Measurements from ENCODE around the gene MRPS7. TPM values are rescaled to one million over a fixed set of nuclear protein-coding genes. Genes with fewer than 3 reads are reported as not detected.
"Not testable (repeated sequence)": the region's sequence is repeated elsewhere in the genome, so short reads cannot be mapped to it uniquely, and the experiment has no call there.

MRPS7 gene
- total and polyA plus RNA-seq, 2 of the 8 experiments (the other 6 are each of a cell fraction or from before 2014, with no cell fraction given), result 63.4 to 79.4 TPM

DNA sequence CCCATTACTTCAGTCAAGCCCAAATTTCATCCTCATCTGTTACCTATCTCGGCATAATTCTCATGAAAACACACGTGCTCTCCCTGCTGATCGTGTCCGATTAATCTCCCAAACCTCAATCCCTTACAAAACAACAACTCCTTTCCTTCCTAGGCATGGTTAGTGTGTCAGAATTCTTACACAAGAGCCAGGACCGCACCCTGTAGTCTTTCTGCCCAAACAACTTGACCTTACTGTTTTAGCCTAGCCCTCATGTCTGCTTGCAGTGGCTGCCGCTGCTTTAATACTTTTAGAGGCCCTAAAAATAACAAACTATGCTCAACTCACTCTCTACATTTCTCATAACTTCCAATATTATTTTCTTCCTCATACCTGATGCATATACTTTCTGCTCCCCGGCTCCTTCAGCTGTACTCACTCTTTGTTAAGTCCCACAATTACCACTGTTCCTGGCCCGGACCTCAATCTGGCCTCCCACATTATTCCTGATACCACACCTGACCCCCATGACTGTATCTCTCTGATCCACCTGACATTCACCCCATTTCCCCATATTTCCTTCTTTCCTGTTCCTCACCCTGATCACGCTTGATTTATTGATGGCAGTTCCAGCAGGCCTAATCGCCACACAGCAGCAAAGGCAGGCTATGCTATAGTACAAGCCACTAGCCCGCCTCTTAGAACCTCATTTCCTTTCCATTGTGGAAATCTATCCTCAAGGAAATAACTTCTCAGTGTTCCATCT lies 5.6 kb upstream of the MRPS7 start:
- H3K9me3 ChIP-seq (ENCODE audit: insufficient read depth in 2 of 2, low read depth in 1 of 2, low read length in 1 of 2); H2BK120ac ChIP-seq (replicated peaks; ENCODE audit: low read depth, low read length); H2AFZ ChIP-seq (ENCODE audit: low read length); H4K20me1 ChIP-seq (replicated peaks in 1 of 2; ENCODE audit: control insufficient read depth in 1 of 2, insufficient read depth in 2 of 2, low read length in 2 of 2); H2BK12ac ChIP-seq (ENCODE audit: low read depth, low read length); FAIRE-seq; H2BK5ac ChIP-seq (ENCODE audit: low read depth, low read length); H4K8ac ChIP-seq (ENCODE audit: extremely low read depth, insufficient read depth, low read length); H3K27me3 ChIP-seq (replicated peaks in 1 of 4; ENCODE audit: control insufficient read depth in 3 of 4, extremely low read depth in 1 of 4, insufficient read depth in 3 of 4, low read length in 3 of 4); H3K18ac ChIP-seq (ENCODE audit: extremely low read depth, low read length); H3K23me2 ChIP-seq (ENCODE audit: low read depth, low read length); H2BK15ac ChIP-seq (ENCODE audit: low read length); H3K9ac ChIP-seq (replicated peaks in 1 of 4; ENCODE audit: extremely low read depth in 1 of 4, low read depth in 3 of 4, low read length in 3 of 4); H2AK5ac ChIP-seq (ENCODE audit: low read depth, low read length); H3K4ac ChIP-seq (replicated peaks; ENCODE audit: insufficient read length, low read depth, low read length); H3K4me1 ChIP-seq (replicated peaks in 1 of 4; ENCODE audit: control insufficient read depth in 3 of 4, insufficient read depth in 4 of 4, low read length in 3 of 4); CTCF ChIA-PET (ENCODE audit: partially characterized antibody); DNase-seq (ENCODE audit: low read depth in 1 of 2, low spot score in 2 of 2); H2BK20ac ChIP-seq (ENCODE audit: low read length); H3K56ac ChIP-seq (replicated peaks; ENCODE audit: insufficient read length, low read depth, low read length); H3K36me3 ChIP-seq (ENCODE audit: control insufficient read depth in 2 of 4, insufficient read depth in 4 of 4, low read length in 3 of 4); H4K5ac ChIP-seq (ENCODE audit: insufficient read length, low read depth, low read length); H4K91ac ChIP-seq (replicated peaks; ENCODE audit: insufficient read length, low read length); H3K23ac ChIP-seq (ENCODE audit: insufficient read length); H3K4me2 ChIP-seq (ENCODE audit: insufficient read depth in 1 of 2, low read depth in 2 of 2, low read length in 2 of 2); H3K4me3 ChIP-seq (ENCODE audit: extremely low read depth in 1 of 4, insufficient read depth in 2 of 4, low read depth in 3 of 4, low read length in 4 of 4); H3K27ac ChIP-seq (ENCODE audit: low read depth, low read length); H3K14ac ChIP-seq (ENCODE audit: insufficient read length): not testable (repeated sequence)
- POLR2A ChIA-PET (ENCODE audit: partially characterized antibody), result interaction anchor here (0.7 kb wide), 1 partner anchor 11 kb away, joined by 3 read pairs; no protein-coding TSS in a partner anchor
- 93% methylated on average over 10 of the region's 11 CpGs; no CpG with 5 or more reads in 1 of the 2 experiments for WGBS, 2 experiments (ENCODE audit: extremely low coverage in 1 of 2, insufficient coverage in 1 of 2, insufficient read length in 1 of 2, insufficient replicate concordance in 2 of 2, low coverage in 1 of 2, low lambda C conversion rate in 2 of 2, missing lambda C conversion rate in 1 of 2)
- Histone ChIP-seq H3K79me2 (ENCODE audit: control insufficient read depth in 1 of 2, insufficient read depth in 2 of 2, low read length in 2 of 2) (peaks cover 12 to 43% of the 10 kb centered on the region in 2 experiments), H3K79me1 (ENCODE audit: low read depth, low read length) (peaks cover 12% of the 10 kb centered on the region)

DNA sequence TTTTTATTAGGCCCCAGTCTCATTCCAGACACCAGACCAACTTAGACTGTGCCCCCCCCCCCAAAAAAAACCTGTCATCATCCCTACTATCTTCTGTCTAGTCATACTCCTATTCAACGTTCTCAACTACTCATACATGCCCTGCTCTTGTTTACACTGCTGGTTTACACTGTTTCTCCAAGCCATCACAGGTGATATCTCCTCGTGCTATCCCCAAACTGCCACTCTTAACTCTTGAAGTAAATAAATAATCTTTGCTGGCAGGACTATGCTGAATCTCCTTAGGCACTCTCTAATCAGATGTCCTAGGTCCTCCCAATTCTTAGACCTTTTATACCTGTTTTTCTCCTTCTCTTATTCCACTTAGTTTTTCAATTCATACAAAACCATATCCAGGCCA lies 4.5 kb upstream of the MRPS7 start:
- DNase-seq (ENCODE audit: low read depth in 1 of 2, low spot score in 2 of 2); H4K8ac ChIP-seq (ENCODE audit: extremely low read depth, insufficient read depth, low read length); H4K5ac ChIP-seq (ENCODE audit: insufficient read length, low read depth, low read length); FAIRE-seq; H2BK120ac ChIP-seq (replicated peaks; ENCODE audit: low read depth, low read length); CTCF ChIA-PET (ENCODE audit: partially characterized antibody); H3K23ac ChIP-seq (ENCODE audit: insufficient read length); H2BK5ac ChIP-seq (ENCODE audit: low read depth, low read length); H2AK5ac ChIP-seq (ENCODE audit: low read depth, low read length); H3K23me2 ChIP-seq (ENCODE audit: low read depth, low read length); H2BK20ac ChIP-seq (ENCODE audit: low read length); H3K14ac ChIP-seq (ENCODE audit: insufficient read length); H2BK15ac ChIP-seq (ENCODE audit: low read length); H3K4me2 ChIP-seq (ENCODE audit: insufficient read depth in 1 of 2, low read depth in 2 of 2, low read length in 2 of 2); H3K36me3 ChIP-seq (ENCODE audit: control insufficient read depth in 2 of 4, insufficient read depth in 4 of 4, low read length in 3 of 4); H3K27me3 ChIP-seq (replicated peaks in 1 of 4; ENCODE audit: control insufficient read depth in 3 of 4, extremely low read depth in 1 of 4, insufficient read depth in 3 of 4, low read length in 3 of 4); H4K91ac ChIP-seq (replicated peaks; ENCODE audit: insufficient read length, low read length); H3K4me3 ChIP-seq (ENCODE audit: extremely low read depth in 1 of 4, insufficient read depth in 2 of 4, low read depth in 3 of 4, low read length in 4 of 4); H3K4ac ChIP-seq (replicated peaks; ENCODE audit: insufficient read length, low read depth, low read length); POLR2A ChIA-PET (ENCODE audit: partially characterized antibody); H3K27ac ChIP-seq (ENCODE audit: low read depth, low read length); H3K9me3 ChIP-seq (ENCODE audit: insufficient read depth in 2 of 2, low read depth in 1 of 2, low read length in 1 of 2); H3K18ac ChIP-seq (ENCODE audit: extremely low read depth, low read length); H2AFZ ChIP-seq (ENCODE audit: low read length); H3K9ac ChIP-seq (replicated peaks in 1 of 4; ENCODE audit: extremely low read depth in 1 of 4, low read depth in 3 of 4, low read length in 3 of 4); H2BK12ac ChIP-seq (ENCODE audit: low read depth, low read length); H3K56ac ChIP-seq (replicated peaks; ENCODE audit: insufficient read length, low read depth, low read length); H4K20me1 ChIP-seq (replicated peaks in 1 of 2; ENCODE audit: control insufficient read depth in 1 of 2, insufficient read depth in 2 of 2, low read length in 2 of 2); H3K4me1 ChIP-seq (replicated peaks in 1 of 4; ENCODE audit: control insufficient read depth in 3 of 4, insufficient read depth in 4 of 4, low read length in 3 of 4): not testable (repeated sequence)
- Histone ChIP-seq H3K79me1 (ENCODE audit: low read depth, low read length) (peaks cover 12% of the 10 kb centered on the region), H3K79me2 (ENCODE audit: control insufficient read depth in 1 of 2, insufficient read depth in 2 of 2, low read length in 2 of 2) (peaks cover 12 to 40% of the 10 kb centered on the region in 2 experiments)
- WGBS, 2 experiments (ENCODE audit: extremely low coverage in 1 of 2, insufficient coverage in 1 of 2, insufficient read length in 1 of 2, insufficient replicate concordance in 2 of 2, low coverage in 1 of 2, low lambda C conversion rate in 2 of 2, missing lambda C conversion rate in 1 of 2), result 89% methylated on average over 2 of the region's 2 CpGs; no CpG with 5 or more reads in 1 of the 2 experiments
